GM23338 (cell line): ENCODE results near the gene MARK3. TPM values are rescaled to one million over a fixed set of nuclear protein-coding genes. Genes with fewer than 3 reads are reported as not detected.

Experiments
- ATAC-seq: fragments of 200-7000 bp; cut with Tn5 transposase; 3 replicates; pipeline ENCODE4 v1.9.1; 2020
- DNase-seq: peaks from one replicate; pipeline ENCODE4 v3.0.0-alpha.2; 2015; ENCODE audit warnings: low spot score
- H2AFZ ChIP-seq: fragments of 200-600 bp; sonication (generic); 2 replicates; pipeline ENCODE4 v1.8.0; 2016; ENCODE audit warnings: antibody characterized with exemption, mild to moderate bottlenecking, moderate library complexity
- H3F3A ChIP-seq: fragments of 200-600 bp; sonication (generic); replicated peaks from 2 replicates; pipeline ENCODE4 v1.8.0; 2017; ENCODE audit warnings: antibody characterized with exemption, mixed run types, low read depth
- H3K27ac ChIP-seq: fragments of 200-600 bp; sonication (generic); 2 replicates; pipeline ENCODE4 v1.6.1; 2016; ENCODE audit warnings: low read depth
- H3K27me3 ChIP-seq: fragments of 200-600 bp; sonication (generic); 2 replicates; pipeline ENCODE4 v1.8.0; 2016; ENCODE audit warnings: mild to moderate bottlenecking, mixed run types, moderate library complexity; ENCODE audit not compliant: insufficient read depth
- H3K36me3 ChIP-seq: fragments of 200-600 bp; sonication (generic); 2 replicates; pipeline ENCODE4 v1.8.0; 2016; ENCODE audit warnings: mild to moderate bottlenecking; ENCODE audit not compliant: insufficient read depth
- H3K4me1 ChIP-seq: fragments of 200-600 bp; sonication (generic); 2 replicates; pipeline ENCODE4 v1.8.0; 2016; ENCODE audit warnings: mild to moderate bottlenecking, moderate library complexity; ENCODE audit not compliant: insufficient read depth
- H3K4me2 ChIP-seq: fragments of 200-600 bp; sonication (generic); 2 replicates; pipeline ENCODE4 v1.7.1; 2017; ENCODE audit warnings: mixed run types
- H3K4me3 ChIP-seq: fragments of 200-600 bp; sonication (generic); 2 replicates; pipeline ENCODE4 v1.6.1; 2016; ENCODE audit warnings: mixed run types
- H3K79me2 ChIP-seq: fragments of 200-600 bp; sonication (generic); replicated peaks from 2 replicates; pipeline ENCODE4 v1.8.0; 2017; ENCODE audit warnings: mild to moderate bottlenecking; ENCODE audit not compliant: insufficient read depth
- H3K9me2 ChIP-seq: fragments of 200-600 bp; sonication (generic); 2 replicates; pipeline ENCODE4 v1.8.0; 2017; ENCODE audit not compliant: insufficient read depth
- H4K20me1 ChIP-seq: fragments of 200-600 bp; sonication (generic); replicated peaks from 2 replicates; pipeline ENCODE4 v1.8.0; 2017; ENCODE audit warnings: mild to moderate bottlenecking; ENCODE audit not compliant: insufficient read depth
- H3K27ac Mint-ChIP-seq: 2 replicates; pipeline ENCODE4 v1.8.0; 2020; ENCODE audit warnings: inconsistent platforms, mild to moderate bottlenecking, moderate library complexity, mixed read lengths
- H3K27me3 Mint-ChIP-seq: 3 replicates; pipeline ENCODE4 v1.8.0; 2022; ENCODE audit warnings: low read depth, mild to moderate bottlenecking, moderate library complexity, mixed read lengths, inconsistent platforms; ENCODE audit not compliant: insufficient read depth, poor library complexity
- H3K36me3 Mint-ChIP-seq: 3 replicates; pipeline ENCODE4 v1.8.0; 2021; ENCODE audit warnings: low read depth, mild to moderate bottlenecking, inconsistent platforms, moderate library complexity, mixed read lengths
- H3K4me1 Mint-ChIP-seq: 3 replicates; pipeline ENCODE4 v1.8.0; 2020; ENCODE audit warnings: mild to moderate bottlenecking, inconsistent platforms, mixed read lengths
- H3K4me3 Mint-ChIP-seq: 3 replicates; pipeline ENCODE4 v1.8.0; 2021; ENCODE audit warnings: moderate library complexity, mild to moderate bottlenecking, inconsistent platforms, mixed read lengths
- H3K9me3 Mint-ChIP-seq: 3 replicates; pipeline ENCODE4 v1.8.0; 2020; ENCODE audit warnings: moderate library complexity, mild to moderate bottlenecking, inconsistent platforms, mixed read lengths
- EZH2 ChIP-seq: fragments of 200-600 bp; sonication (generic); IDR thresholded peaks from one replicate; pipeline ENCODE4 v1.8.0; 2017; ENCODE audit warnings: antibody characterized with exemption, mild to moderate bottlenecking, low read depth; ENCODE audit not compliant: unreplicated experiment
- JUNB ChIP-seq: IDR thresholded peaks from one replicate; pipeline ENCODE4 v1.6.1; 2016; ENCODE audit warnings: antibody characterized with exemption; ENCODE audit not compliant: unreplicated experiment
- NANOG ChIP-seq: IDR thresholded peaks from 2 replicates; pipeline ENCODE4 v1.6.1; 2016; ENCODE audit warnings: antibody characterized with exemption, borderline replicate concordance
- POLR2AphosphoS5 ChIP-seq: IDR thresholded peaks from 2 replicates; pipeline ENCODE4 v1.6.1; 2016; ENCODE audit warnings: antibody characterized with exemption, low read depth
- STAT1 ChIP-seq: IDR thresholded peaks from one replicate; pipeline ENCODE4 v1.6.1; 2016; ENCODE audit warnings: antibody characterized with exemption; ENCODE audit not compliant: unreplicated experiment
- ZNF114 ChIP-seq: fragments of 250-450 bp; sonication (Bioruptor Pico); IDR thresholded peaks from 2 replicates; pipeline ENCODE4 v1.5.0; 2020; ENCODE audit warnings: mild to moderate bottlenecking, moderate library complexity
- polyA plus RNA-seq: library from polyadenylated mRNA; unstranded; fragments of >200 nt; fragmentation: Nextera tagmentation; extraction: Ambion mirVana; gene quantifications from 2 replicates; pipeline ENCODE4 v1.2.1, GENCODE V29; 2016
- total RNA-seq: library from RNA; depleted of rRNA; stranded (reverse); fragments of >200 nt; shearing (Covaris generic); gene quantifications from 2 replicates; pipeline ENCODE4 v1.2.3, GENCODE V29; 2014
- TF ChIP-seq, protein P1 (sequence below): fragments of 250-450 bp; sonication (Bioruptor Pico); IDR thresholded peaks from 2 replicates; pipeline ENCODE4 v1.5.0; 2020; ENCODE audit warnings: mild to moderate bottlenecking, moderate library complexity
- TF ChIP-seq, protein P2 (sequence below): IDR thresholded peaks from one replicate; pipeline ENCODE4 v1.6.1; 2018; ENCODE audit warnings: antibody characterized with exemption; ENCODE audit not compliant: unreplicated experiment
- TF ChIP-seq, protein P3 (sequence below), 2 experiments: fragments of 200-600 bp in 1 of 2; sonication (generic) in 1 of 2; conservative IDR thresholded peaks; 2 replicates each; pipeline versions ENCODE4 v1.5.1 to v1.6.1; 2016 to 2017; ENCODE audit warnings: antibody characterized with exemption in 2 of 2, low read depth in 2 of 2, mild to moderate bottlenecking in 2 of 2, moderate library complexity in 1 of 2

The MARK3 gene
- total and polyA plus RNA-seq, 2 experiments from 2014 or later: 45.9 to 69.7 TPM

DNA sequence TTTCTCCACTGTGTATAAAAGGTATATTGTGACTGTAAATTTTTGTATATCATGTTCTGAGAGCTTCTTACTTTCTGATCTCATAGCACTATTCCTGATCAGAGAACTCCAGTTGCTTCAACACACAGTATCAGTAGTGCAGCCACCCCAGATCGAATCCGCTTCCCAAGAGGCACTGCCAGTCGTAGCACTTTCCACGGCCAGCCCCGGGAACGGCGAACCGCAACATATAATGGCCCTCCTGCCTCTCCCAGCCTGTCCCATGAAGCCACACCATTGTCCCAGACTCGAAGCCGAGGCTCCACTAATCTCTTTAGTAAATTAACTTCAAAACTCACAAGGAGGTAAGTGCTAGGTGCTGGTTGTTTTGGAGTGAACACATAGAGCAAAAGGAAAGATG is 106.5 kb downstream of the MARK3 start:
- DNase-seq: no peak
- no peaks in the 10 kb centered on the region; the same call in 1 of the 2 replicates for H4K20me1 ChIP-seq
- Mint-ChIP-seq H3K27me3 (no peaks in the 10 kb centered on the region), H3K4me3 (no peak overlapping the region), H3K27ac (no peak overlapping the region; the same call in 1 of the 2 replicates), H3K4me1 (no peaks in the 10 kb centered on the region), H3K9me3 (no peaks in the 10 kb centered on the region), H3K36me3 (peaks cover 26% of the 10 kb centered on the region)
- no peak overlapping the region for H3K4me3 ChIP-seq
- H3K27ac ChIP-seq: peak overlapping the region; percentile 52; the same call in 1 of the 2 replicates
- TF ChIP-seq, protein P1, sequence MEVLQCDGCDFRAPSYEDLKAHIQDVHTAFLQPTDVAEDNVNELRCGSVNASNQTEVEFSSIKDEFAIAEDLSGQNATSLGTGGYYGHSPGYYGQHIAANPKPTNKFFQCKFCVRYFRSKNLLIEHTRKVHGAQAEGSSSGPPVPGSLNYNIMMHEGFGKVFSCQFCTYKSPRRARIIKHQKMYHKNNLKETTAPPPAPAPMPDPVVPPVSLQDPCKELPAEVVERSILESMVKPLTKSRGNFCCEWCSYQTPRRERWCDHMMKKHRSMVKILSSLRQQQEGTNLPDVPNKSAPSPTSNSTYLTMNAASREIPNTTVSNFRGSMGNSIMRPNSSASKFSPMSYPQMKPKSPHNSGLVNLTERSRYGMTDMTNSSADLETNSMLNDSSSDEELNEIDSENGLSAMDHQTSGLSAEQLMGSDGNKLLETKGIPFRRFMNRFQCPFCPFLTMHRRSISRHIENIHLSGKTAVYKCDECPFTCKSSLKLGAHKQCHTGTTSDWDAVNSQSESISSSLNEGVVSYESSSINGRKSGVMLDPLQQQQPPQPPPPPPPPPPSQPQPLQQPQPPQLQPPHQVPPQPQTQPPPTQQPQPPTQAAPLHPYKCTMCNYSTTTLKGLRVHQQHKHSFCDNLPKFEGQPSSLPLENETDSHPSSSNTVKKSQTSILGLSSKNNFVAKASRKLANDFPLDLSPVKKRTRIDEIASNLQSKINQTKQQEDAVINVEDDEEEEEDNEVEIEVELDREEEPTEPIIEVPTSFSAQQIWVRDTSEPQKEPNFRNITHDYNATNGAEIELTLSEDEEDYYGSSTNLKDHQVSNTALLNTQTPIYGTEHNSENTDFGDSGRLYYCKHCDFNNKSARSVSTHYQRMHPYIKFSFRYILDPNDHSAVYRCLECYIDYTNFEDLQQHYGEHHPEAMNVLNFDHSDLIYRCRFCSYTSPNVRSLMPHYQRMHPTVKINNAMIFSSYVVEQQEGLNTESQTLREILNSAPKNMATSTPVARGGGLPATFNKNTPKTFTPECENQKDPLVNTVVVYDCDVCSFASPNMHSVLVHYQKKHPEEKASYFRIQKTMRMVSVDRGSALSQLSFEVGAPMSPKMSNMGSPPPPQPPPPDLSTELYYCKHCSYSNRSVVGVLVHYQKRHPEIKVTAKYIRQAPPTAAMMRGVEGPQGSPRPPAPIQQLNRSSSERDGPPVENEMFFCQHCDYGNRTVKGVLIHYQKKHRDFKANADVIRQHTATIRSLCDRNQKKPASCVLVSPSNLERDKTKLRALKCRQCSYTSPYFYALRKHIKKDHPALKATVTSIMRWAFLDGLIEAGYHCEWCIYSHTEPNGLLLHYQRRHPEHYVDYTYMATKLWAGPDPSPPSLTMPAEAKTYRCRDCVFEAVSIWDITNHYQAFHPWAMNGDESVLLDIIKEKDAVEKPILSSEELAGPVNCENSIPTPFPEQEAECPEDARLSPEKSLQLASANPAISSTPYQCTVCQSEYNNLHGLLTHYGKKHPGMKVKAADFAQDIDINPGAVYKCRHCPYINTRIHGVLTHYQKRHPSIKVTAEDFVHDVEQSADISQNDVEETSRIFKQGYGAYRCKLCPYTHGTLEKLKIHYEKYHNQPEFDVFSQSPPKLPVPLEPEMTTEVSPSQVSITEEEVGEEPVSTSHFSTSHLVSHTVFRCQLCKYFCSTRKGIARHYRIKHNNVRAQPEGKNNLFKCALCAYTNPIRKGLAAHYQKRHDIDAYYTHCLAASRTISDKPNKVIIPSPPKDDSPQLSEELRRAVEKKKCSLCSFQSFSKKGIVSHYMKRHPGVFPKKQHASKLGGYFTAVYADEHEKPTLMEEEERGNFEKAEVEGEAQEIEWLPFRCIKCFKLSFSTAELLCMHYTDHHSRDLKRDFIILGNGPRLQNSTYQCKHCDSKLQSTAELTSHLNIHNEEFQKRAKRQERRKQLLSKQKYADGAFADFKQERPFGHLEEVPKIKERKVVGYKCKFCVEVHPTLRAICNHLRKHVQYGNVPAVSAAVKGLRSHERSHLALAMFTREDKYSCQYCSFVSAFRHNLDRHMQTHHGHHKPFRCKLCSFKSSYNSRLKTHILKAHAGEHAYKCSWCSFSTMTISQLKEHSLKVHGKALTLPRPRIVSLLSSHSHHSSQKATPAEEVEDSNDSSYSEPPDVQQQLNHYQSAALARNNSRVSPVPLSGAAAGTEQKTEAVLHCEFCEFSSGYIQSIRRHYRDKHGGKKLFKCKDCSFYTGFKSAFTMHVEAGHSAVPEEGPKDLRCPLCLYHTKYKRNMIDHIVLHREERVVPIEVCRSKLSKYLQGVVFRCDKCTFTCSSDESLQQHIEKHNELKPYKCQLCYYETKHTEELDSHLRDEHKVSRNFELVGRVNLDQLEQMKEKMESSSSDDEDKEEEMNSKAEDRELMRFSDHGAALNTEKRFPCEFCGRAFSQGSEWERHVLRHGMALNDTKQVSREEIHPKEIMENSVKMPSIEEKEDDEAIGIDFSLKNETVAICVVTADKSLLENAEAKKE: no peak
- no peaks in the 10 kb centered on the region for H3K27me3 ChIP-seq
- H3K79me2 ChIP-seq: no peaks in the 10 kb centered on the region
- no peaks in the 10 kb centered on the region for H3K4me1 ChIP-seq
- H3K9me2 ChIP-seq: no peaks in the 10 kb centered on the region
- ATAC-seq: no peak
- peaks cover 24% of the 10 kb centered on the region; the same call in 1 of the 2 replicates for H3K36me3 ChIP-seq
- no peak overlapping the region for H2AFZ ChIP-seq
- H3F3A ChIP-seq: no peaks in the 10 kb centered on the region
- no peak overlapping the region for H3K4me2 ChIP-seq

DNA sequence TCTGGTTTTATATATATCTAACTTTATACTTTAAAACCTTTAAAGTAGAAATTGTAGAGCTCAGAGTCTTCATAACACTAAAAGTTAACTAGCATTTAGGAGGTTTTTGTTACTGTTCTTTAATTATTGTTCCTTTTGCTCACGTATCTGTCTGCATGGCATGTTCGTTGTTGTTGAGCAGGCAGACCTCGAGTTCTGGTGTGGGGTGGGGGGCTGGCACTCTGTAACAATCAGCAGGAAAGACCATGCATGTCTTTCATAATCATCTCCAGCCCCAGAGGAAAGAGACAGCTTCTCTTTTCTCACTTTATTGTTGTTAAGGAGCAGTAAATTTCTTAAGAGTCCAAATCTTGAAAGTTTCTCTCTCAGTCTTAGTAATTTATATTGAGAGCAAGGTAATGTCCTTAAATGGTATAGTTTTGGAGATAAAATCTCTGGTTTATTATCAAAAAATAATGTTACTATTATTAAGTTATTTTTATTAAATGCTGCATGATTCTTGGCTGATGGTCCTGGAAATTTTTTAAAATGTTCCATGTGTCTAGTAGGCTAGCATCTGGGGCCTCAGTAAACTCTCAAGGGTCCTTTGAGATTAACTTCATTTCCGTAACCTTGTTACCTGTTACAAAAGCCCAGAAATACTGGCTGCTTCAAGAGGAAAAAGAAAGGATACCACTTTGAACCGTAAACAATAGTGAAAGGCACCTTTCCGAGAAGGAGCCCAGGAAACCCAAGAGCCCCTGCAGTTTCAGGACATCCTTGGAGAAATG is 107.1 kb downstream of the MARK3 start:
- no peaks in the 10 kb centered on the region for H3K4me1 ChIP-seq
- no peak overlapping the region for H3K4me2 ChIP-seq
- H3K27me3 ChIP-seq: no peaks in the 10 kb centered on the region
- H3K9me2 ChIP-seq: no peaks in the 10 kb centered on the region
- H3K36me3 ChIP-seq: peaks cover 24% of the 10 kb centered on the region; the same call in 1 of the 2 replicates
- H3K27ac ChIP-seq: peak overlapping the region; percentile 52; the same call in 1 of the 2 replicates
- Mint-ChIP-seq H3K4me1 (no peaks in the 10 kb centered on the region), H3K9me3 (no peaks in the 10 kb centered on the region), H3K4me3 (no peak overlapping the region), H3K27ac (no peak overlapping the region), H3K36me3 (peaks cover 25% of the 10 kb centered on the region), H3K27me3 (no peaks in the 10 kb centered on the region)
- no peak for ATAC-seq
- no peak for DNase-seq
- no peaks in the 10 kb centered on the region for H3F3A ChIP-seq
- no peak overlapping the region for H3K4me3 ChIP-seq
- H4K20me1 ChIP-seq: no peaks in the 10 kb centered on the region; the same call in 1 of the 2 replicates
- no peak overlapping the region for H2AFZ ChIP-seq
- TF ChIP-seq POLR2AphosphoS5: no peak
- no peak for TF ChIP-seq ZNF114
- TF ChIP-seq STAT1: no peak
- no peak for TF ChIP-seq EZH2
- TF ChIP-seq, protein P2, sequence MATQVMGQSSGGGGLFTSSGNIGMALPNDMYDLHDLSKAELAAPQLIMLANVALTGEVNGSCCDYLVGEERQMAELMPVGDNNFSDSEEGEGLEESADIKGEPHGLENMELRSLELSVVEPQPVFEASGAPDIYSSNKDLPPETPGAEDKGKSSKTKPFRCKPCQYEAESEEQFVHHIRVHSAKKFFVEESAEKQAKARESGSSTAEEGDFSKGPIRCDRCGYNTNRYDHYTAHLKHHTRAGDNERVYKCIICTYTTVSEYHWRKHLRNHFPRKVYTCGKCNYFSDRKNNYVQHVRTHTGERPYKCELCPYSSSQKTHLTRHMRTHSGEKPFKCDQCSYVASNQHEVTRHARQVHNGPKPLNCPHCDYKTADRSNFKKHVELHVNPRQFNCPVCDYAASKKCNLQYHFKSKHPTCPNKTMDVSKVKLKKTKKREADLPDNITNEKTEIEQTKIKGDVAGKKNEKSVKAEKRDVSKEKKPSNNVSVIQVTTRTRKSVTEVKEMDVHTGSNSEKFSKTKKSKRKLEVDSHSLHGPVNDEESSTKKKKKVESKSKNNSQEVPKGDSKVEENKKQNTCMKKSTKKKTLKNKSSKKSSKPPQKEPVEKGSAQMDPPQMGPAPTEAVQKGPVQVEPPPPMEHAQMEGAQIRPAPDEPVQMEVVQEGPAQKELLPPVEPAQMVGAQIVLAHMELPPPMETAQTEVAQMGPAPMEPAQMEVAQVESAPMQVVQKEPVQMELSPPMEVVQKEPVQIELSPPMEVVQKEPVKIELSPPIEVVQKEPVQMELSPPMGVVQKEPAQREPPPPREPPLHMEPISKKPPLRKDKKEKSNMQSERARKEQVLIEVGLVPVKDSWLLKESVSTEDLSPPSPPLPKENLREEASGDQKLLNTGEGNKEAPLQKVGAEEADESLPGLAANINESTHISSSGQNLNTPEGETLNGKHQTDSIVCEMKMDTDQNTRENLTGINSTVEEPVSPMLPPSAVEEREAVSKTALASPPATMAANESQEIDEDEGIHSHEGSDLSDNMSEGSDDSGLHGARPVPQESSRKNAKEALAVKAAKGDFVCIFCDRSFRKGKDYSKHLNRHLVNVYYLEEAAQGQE: no peak
- TF ChIP-seq NANOG: no peak
- TF ChIP-seq, protein P3, sequence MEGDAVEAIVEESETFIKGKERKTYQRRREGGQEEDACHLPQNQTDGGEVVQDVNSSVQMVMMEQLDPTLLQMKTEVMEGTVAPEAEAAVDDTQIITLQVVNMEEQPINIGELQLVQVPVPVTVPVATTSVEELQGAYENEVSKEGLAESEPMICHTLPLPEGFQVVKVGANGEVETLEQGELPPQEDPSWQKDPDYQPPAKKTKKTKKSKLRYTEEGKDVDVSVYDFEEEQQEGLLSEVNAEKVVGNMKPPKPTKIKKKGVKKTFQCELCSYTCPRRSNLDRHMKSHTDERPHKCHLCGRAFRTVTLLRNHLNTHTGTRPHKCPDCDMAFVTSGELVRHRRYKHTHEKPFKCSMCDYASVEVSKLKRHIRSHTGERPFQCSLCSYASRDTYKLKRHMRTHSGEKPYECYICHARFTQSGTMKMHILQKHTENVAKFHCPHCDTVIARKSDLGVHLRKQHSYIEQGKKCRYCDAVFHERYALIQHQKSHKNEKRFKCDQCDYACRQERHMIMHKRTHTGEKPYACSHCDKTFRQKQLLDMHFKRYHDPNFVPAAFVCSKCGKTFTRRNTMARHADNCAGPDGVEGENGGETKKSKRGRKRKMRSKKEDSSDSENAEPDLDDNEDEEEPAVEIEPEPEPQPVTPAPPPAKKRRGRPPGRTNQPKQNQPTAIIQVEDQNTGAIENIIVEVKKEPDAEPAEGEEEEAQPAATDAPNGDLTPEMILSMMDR (conservative IDR thresholded peaks at IDR 0.05; ENCODE audit: low read depth in 2 of 2): no peak
- TF ChIP-seq JUNB: no peak
- no peaks in the 10 kb centered on the region for H3K79me2 ChIP-seq
